Esophagus muscularis mucosa (tissue), 4 donors: ENCODE measurements around the gene USP48. TPM values are rescaled to one million over a fixed set of nuclear protein-coding genes. Genes with fewer than 3 reads are reported as not detected.

Source experiments
- DNase-seq: peaks from one replicate; pipeline ENCODE4 v3.0.0-alpha.2; 2017; ENCODE audit errors: extremely low spot score
- H3K27ac ChIP-seq, 4 donors: fragments of 200-600 bp; sonication (generic); replicated peaks in 1 of 4; 1 replicate in 3 of 4; 2 replicates in 1 of 4; pipeline ENCODE4 v1.5.1; 2016 to 2019; ENCODE audit warnings: mild to moderate bottlenecking in 1 of 4
- H3K27me3 ChIP-seq, 4 donors: fragments of 200-600 bp; sonication (generic); one replicate each; pipeline versions ENCODE4 v1.5.1 to v1.6.0; 2016 to 2019
- H3K36me3 ChIP-seq, 4 donors: fragments of 200-600 bp; sonication (generic); one replicate each; pipeline ENCODE4 v1.5.1; 2016 to 2019
- H3K4me1 ChIP-seq, 4 donors: fragments of 200-600 bp; sonication (generic); one replicate each; pipeline ENCODE4 v1.5.1; 2016 to 2019
- H3K4me3 ChIP-seq, 4 donors: fragments of 200-600 bp; sonication (generic); 1 replicate in 2 of 4; 2 replicates in 2 of 4; pipeline ENCODE4 v1.5.1; 2016 to 2019; ENCODE audit warnings: mild to moderate bottlenecking in 4 of 4, moderate library complexity in 1 of 4
- H3K9me3 ChIP-seq, 4 donors: fragments of 200-600 bp; sonication (generic); 1 replicate in 3 of 4; 2 replicates in 1 of 4; pipeline ENCODE4 v1.5.1; 2016 to 2019
- CTCF ChIP-seq, 3 experiments: fragments of 200-600 bp in 2 of 3; fragments of 450-650 bp in 1 of 3; sonication (generic) in 2 of 3; IDR thresholded peaks; one replicate each; pipeline ENCODE4 v1.5.1; 2017 to 2019; ENCODE audit warnings: antibody characterized with exemption in 3 of 3, mild to moderate bottlenecking in 2 of 3, moderate library complexity in 1 of 3
- EP300 ChIP-seq: sonication (generic); formaldehyde crosslinking; IDR thresholded peaks from one replicate; pipeline ENCODE4 v1.6.1; 2017; ENCODE audit warnings: antibody characterized with exemption
- POLR2A ChIP-seq: fragments of 450-650 bp; IDR thresholded peaks from one replicate; pipeline ENCODE4 v1.6.1; 2017; ENCODE audit warnings: antibody characterized with exemption, moderate library complexity, mild to moderate bottlenecking, low read depth
- POLR2AphosphoS5 ChIP-seq, 2 donors: sonication (generic); formaldehyde crosslinking; IDR thresholded peaks; one replicate each; pipeline ENCODE4 v1.6.1; 2017; ENCODE audit warnings: antibody characterized with exemption in 2 of 2
- WGBS: methylation state at CpG from one replicate; pipeline ENCODE4 v1.1.5; 2018; 5-methylcytosine and 5-hydroxymethylcytosine counted together
- intact Hi-C: fragments of 100-400 bp; cut with DNase I; formaldehyde crosslinking; loops from one replicate; pipeline ENCODE4 v1.15.1; 2023
- total RNA-seq, 4 donors: library from RNA; depleted of rRNA; stranded (reverse); fragments of >200 nt; gene quantifications; one replicate each; pipeline versions ENCODE4 v1.1.0 to v1.2.1, GENCODE V29; 2016

Gene USP48, protein sequence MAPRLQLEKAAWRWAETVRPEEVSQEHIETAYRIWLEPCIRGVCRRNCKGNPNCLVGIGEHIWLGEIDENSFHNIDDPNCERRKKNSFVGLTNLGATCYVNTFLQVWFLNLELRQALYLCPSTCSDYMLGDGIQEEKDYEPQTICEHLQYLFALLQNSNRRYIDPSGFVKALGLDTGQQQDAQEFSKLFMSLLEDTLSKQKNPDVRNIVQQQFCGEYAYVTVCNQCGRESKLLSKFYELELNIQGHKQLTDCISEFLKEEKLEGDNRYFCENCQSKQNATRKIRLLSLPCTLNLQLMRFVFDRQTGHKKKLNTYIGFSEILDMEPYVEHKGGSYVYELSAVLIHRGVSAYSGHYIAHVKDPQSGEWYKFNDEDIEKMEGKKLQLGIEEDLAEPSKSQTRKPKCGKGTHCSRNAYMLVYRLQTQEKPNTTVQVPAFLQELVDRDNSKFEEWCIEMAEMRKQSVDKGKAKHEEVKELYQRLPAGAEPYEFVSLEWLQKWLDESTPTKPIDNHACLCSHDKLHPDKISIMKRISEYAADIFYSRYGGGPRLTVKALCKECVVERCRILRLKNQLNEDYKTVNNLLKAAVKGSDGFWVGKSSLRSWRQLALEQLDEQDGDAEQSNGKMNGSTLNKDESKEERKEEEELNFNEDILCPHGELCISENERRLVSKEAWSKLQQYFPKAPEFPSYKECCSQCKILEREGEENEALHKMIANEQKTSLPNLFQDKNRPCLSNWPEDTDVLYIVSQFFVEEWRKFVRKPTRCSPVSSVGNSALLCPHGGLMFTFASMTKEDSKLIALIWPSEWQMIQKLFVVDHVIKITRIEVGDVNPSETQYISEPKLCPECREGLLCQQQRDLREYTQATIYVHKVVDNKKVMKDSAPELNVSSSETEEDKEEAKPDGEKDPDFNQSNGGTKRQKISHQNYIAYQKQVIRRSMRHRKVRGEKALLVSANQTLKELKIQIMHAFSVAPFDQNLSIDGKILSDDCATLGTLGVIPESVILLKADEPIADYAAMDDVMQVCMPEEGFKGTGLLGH
- 10 to 100 TPM; 29.3 to 46.5 (median 37.7) TPM for total RNA-seq

DNA sequence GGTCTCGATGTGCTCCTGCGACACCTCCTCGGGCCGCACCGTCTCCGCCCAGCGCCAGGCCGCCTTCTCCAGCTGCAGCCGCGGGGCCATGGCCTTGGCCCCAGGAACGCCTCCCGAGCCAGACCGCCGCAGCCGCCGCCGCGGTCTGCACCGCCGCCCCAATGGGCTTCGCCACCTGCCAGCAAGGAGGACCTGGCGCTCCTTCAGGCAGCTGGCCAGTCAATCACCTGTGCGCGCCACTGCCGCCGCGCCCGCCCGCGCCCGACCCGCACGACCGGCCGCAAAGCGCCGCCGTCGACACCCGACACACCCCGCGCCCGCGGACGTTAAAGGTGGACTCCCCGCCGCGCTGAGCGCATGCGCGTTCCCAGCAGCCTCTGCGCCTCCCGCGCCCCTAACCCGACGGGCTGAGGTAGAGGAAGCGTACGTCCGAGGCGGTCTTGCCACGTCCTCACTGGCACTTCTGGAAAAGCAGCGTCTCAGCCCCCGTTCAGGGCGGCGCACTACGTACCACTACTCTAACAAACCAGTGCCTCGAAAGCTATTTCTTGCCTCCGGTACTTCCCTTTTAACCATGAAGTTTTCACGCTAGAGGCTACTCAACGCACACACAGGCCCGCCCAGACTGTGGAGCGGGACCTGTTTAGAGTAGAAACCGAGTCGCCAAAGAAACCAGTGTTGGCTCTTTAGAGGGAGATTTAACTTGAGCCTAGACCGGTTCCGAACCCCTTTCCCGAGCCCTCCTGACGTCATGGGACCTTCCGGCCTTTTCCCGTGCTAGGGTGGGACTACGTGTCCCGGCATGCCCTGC lies at the start of gene USP48:
TSS of gene USP48 (minus strand) at position 282 of the 811 bp plus-strand sequence. CDS start at position 90, 192 bp downstream.
- H3K4me3 ChIP-seq = peak within 1 kb of the TSS; percentile 88 to 99 (median 92)
- DNase-seq = peak; percentile 98
- H3K27ac ChIP-seq = peak within 1 kb of the TSS; percentile 94 to 99 (median 98)
- whole genome bisulfite sequencing = 0% methylated on average over 25 of the region's 82 CpGs
- no peaks in the 10 kb centered on the region for H3K27me3 ChIP-seq
- TF ChIP-seq CTCF (IDR thresholded peaks at IDR 0.05) (peak in 1 of 3 experiments; percentile 2), POLR2A (peak; percentile 96), POLR2AphosphoS5 (IDR thresholded peaks at IDR 0.05) (peak; percentile 94 to 99), EP300 (no peak)
- intact Hi-C loops = no loop called here
- peaks cover 15 to 48% (median 36%) of the 10 kb centered on the region in 4 donors for H3K4me1 ChIP-seq
- no peaks in the 10 kb centered on the region for H3K36me3 ChIP-seq
- no peaks in the 10 kb centered on the region for H3K9me3 ChIP-seq

GRCh38 chr1:21831454-21831970 lies 48.6 kb upstream of the USP48 start:
- Histone ChIP-seq H3K27ac (no peak overlapping the region), H3K4me1 (no peaks in the 10 kb centered on the region), H3K9me3 (peaks cover 0 to 9% (median 0%) of the 10 kb centered on the region in 4 donors), H3K4me3 (no peak overlapping the region), H3K27me3 (no peaks in the 10 kb centered on the region), H3K36me3 (peaks cover 98 to 100% (median 100%) of the 10 kb centered on the region in 4 donors)
- no peak for DNase-seq
- TF ChIP-seq POLR2A = no peak
- TF ChIP-seq EP300 = no peak
- no peak for TF ChIP-seq CTCF (IDR thresholded peaks at IDR 0.05)
- no peak for TF ChIP-seq POLR2AphosphoS5 (IDR thresholded peaks at IDR 0.05)
- intact Hi-C loops = no loop called here
- WGBS = 81% methylated on average over 12 of the region's 14 CpGs

DNA sequence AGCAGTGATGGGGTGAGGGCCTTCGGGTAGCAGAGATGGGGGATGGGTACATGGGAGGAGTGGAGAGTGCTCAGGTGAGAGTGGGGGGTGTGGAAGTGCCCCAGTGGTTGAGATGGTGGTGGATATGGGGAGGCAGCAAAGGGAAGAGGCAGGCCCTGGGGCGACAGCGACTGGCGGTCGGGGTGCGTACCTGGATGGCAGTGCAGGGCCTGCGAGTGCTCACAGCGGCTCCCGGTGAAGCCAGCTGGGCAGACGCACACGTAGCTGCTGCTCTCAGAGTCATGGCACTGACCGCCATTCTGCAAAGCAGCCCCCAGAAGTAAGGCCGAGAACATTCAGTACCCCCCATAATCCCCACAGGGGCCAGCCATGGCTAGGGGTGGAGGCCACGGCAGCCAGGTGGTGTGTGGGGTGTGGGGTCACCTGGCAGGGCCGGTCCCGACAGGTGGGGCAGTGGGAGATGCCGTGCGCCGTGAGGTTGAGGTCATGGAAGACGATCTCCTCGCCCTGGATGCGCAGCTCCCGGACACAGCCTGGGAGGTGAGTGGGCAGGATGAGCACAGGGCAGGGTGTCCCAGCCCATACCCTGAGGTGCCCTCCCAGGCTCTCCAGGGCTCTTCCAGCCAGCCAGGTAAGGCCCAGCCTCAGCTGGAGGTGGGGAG lies 48.0 kb upstream of the USP48 start:
- no peak overlapping the region for H3K4me3 ChIP-seq
- 94% methylated on average over 7 of the region's 23 CpGs for WGBS
- peaks cover 98 to 100% (median 100%) of the 10 kb centered on the region in 4 donors for H3K36me3 ChIP-seq

More for the DNA sequence above, 48.0 kb upstream of the USP48 start:
- intact Hi-C loops = no loop called here
- H3K27me3 ChIP-seq = no peaks in the 10 kb centered on the region
- H3K9me3 ChIP-seq = peaks cover 0 to 9% (median 0%) of the 10 kb centered on the region in 4 donors
- TF ChIP-seq CTCF (IDR thresholded peaks at IDR 0.05) = no peak
- no peaks in the 10 kb centered on the region for H3K4me1 ChIP-seq
- no peak overlapping the region for H3K27ac ChIP-seq
- no peak for DNase-seq
